ENCODE measurements around the gene PNPO. TPM values are rescaled to one million over a fixed set of nuclear protein-coding genes. Genes with fewer than 3 reads are reported as not detected.

PNPO gene
- total and polyA plus RNA-seq, 2 of the 13 experiments (the other 11 are each of a cell fraction or from before 2014, with no cell fraction given), result 47.9 to 63.3 TPM

- TF ChIP-seq ZNF790 (CRISPR knock-in tag; IDR thresholded peaks at IDR 0.05; ENCODE audit: borderline replicate concordance) (no peak), ZSCAN30 (CRISPR knock-in tag; IDR thresholded peaks at IDR 0.05) (no peak), ZBTB43 (CRISPR knock-in tag; conservative IDR thresholded peaks at IDR 0.05) (no peak), ZSCAN21 (CRISPR knock-in tag; IDR thresholded peaks at IDR 0.05; ENCODE audit: borderline replicate concordance) (no peak), ZFP36L1 (CRISPR knock-in tag; IDR thresholded peaks at IDR 0.05) (no peak), ZNF335 (CRISPR knock-in tag; IDR thresholded peaks at IDR 0.05) (no peak), NR2F2 (IDR thresholded peaks at IDR 0.05; ENCODE audit: borderline replicate concordance, low read depth) (peak; percentile 75), TEAD2 (CRISPR knock-in tag; IDR thresholded peaks at IDR 0.05) (no peak), NFAT5 (CRISPR knock-in tag; IDR thresholded peaks at IDR 0.05) (no peak), ZNF430 (CRISPR knock-in tag; IDR thresholded peaks at IDR 0.05) (0 out of 2 replicates have a peak, but pooled peaks have one; percentile 39), ZBTB7B (CRISPR knock-in tag; IDR thresholded peaks at IDR 0.05) (peak; percentile 47; the same call in 1 of the 2 replicates), GPBP1L1 (CRISPR knock-in tag; IDR thresholded peaks at IDR 0.05) (no peak), FOXK1 (CRISPR knock-in tag; IDR thresholded peaks at IDR 0.05; ENCODE audit: borderline replicate concordance, low read depth) (no peak), HOXA5 (CRISPR knock-in tag; IDR thresholded peaks at IDR 0.05) (no peak), ZNF549 (CRISPR knock-in tag; IDR thresholded peaks at IDR 0.05) (no peak), SNAPC5 (CRISPR knock-in tag; IDR thresholded peaks at IDR 0.05; ENCODE audit: borderline replicate concordance) (no peak), TEAD3 (CRISPR knock-in tag; optimal IDR thresholded peaks at IDR 0.05; ENCODE audit: borderline replicate concordance) (no peak), BRF2 (CRISPR knock-in tag; IDR thresholded peaks at IDR 0.05) (no peak), ZMYM3 (CRISPR knock-in tag; IDR thresholded peaks at IDR 0.05) (no peak), GATAD2A (CRISPR knock-in tag; IDR thresholded peaks at IDR 0.05) (peak; percentile 69; the same call in 1 of the 2 replicates), ERF (CRISPR knock-in tag; IDR thresholded peaks at IDR 0.05) (0 out of 2 replicates have a peak, but pooled peaks have one; percentile 35), RFXANK (CRISPR knock-in tag; IDR thresholded peaks at IDR 0.05) (no peak), ZBTB25 (CRISPR knock-in tag; IDR thresholded peaks at IDR 0.05) (no peak)
Observed at GRCh38 chr17:47931848-47932247, 9.5 kb upstream of the PNPO start (continued).
